HG03139 (cell line): ENCODE results near the gene SAPCD2.

ENCODE experiments used
- ATAC-seq: cut with Tn5 transposase; IDR thresholded peaks from one replicate; pipeline ENCODE4 v1.9.1; 2021; ENCODE audit not compliant: unreplicated experiment

The SAPCD2 gene

DNA sequence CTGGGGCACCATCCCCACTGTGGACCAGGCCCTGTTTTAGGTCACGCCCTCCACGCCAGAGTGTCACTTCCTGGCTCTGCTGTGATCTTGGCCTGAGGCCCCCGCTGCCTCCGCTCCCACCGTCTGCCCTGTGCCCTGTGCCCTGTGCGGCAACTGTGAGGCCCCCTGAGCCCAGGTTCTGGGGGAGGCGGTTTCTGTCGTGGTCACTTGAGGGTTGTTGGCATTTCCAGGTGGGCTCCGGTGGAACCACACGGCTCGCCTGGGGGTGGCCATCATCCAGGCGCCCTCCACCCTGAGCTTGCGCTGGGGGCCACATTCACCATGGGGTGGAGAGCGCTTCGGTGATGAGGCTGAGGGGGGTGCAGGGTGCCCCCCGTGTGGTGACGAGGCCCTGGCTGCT, 37.6 kb upstream of the SAPCD2 start:
- ATAC-seq: no peak

DNA sequence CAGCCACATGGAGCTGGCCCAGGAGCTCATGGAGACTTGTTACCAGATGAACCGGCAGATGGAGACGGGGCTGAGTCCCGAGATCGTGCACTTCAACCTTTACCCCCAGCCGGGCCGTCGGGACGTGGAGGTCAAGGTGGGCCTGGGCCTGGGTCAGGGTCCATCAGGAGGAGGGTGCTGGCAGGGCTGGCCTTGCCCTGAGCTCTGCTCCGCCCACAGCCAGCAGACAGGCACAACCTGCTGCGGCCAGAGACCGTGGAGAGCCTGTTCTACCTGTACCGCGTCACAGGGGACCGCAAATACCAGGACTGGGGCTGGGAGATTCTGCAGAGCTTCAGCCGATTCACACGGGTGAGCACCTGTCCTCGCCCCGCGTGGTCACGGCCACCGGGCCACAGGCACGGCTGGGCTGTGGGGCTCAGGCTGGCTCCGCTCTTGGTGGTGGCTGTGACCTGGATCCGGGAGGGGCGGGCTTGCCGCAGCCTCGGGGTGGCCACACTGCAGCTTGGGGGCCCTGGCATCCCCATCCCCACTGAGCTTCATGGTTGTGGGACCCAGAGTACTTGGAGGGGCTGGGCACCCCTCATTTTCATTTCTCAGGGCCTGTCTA, 37.1 kb upstream of the SAPCD2 start:
- ATAC-seq: no peak

DNA sequence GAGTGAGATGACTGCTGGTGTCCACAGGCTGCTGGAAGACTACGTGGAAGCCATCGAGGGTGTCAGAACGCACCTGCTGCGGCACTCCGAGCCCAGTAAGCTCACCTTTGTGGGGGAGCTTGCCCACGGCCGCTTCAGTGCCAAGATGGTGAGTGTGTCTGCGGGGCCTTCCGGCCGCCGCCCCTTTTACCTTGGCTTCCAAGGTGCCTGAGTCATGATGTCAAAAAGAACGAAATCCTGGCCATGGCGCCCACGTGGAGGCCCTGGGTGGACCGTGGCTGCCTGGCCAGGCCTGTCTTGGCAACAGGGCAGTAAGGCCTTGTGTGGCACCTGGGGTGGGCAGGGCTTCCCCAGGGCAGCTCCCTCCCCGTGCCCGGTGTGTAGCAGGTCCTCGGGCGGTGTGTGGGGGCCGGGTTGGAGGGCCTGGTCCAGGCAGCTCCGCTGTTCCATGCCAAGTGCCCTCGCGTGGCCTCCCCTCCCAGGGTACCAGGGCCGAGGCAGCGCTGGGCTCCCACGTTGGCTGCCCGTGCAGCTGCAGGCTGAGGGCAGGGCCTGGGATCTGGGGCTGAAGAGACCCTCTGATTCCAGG, 36.4 kb upstream of the SAPCD2 start:
- no peak for ATAC-seq

DNA sequence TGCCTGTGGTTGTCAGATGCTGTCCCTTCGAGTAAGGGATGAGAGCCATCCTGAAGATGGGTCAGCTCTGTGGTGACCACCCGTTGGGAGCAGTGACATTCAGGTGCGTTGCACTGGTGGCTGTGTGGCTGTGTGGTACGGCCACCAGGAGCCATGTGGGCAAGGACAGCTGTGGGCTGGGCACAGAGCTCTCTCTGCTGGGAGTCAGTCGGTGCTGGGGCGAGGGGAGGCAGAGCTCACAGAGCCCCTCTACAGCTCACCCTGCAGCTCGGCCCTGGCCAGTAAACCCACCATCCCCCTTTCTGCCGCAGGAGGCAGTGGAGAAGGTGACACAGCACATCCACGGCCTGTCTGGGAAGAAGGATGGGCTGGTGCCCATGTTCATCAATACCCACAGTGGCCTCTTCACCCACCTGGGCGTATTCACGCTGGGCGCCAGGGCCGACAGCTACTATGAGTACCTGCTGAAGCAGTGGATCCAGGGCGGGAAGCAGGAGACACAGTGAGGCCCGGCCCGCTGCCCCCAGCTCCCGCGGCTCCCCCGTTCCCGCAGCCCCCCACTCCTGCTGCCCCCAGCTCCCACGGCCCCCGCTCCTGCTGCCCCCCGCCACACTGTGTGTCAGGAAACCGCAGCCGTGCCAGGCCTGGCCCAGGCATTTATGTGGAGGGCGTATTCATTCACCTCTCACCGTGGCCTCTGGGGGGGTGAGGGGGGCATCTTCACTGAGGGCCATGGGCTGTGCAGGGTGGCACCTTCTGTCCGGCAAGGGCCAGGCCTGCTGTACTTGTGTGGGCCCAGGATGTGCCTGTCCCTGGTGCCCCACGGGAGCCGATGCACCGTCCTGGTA, 35.7 kb upstream of the SAPCD2 start:
- ATAC-seq: no peak

DNA sequence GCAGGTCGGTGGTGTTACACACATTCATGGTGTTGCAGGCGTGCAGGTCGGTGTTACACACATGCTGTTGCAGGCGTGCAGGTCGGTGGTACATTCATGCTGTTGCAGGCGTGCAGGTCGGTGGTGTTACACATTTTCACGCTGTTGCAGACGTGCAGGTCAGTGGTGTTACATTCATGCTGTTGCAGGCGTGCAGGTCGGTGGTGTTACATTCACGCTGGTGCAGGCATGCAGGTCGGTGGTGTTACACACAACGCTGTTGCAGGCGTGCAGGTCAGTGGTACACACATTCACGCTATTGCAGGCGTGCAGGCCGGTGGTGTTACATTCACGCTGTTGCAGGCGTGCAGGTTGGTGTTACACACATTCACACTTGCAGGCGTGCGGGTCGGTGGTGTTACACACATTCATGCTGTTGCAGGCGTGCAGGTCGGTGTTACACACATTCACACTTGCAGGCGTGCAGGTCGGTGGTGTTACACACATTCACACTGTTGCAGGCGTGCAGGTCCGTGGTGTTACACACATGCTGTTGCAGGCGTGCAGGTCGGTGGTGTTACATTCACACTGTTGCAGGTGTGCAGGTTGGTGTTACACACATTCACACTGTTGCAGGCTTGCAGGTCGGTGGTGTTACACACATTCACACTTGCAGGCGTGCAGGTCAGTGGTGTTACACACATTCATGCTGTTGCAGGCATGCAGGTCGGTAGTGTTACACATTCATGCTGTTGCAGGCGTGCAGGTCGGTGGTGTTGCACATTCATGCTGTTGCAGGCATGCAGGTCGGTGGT, 33.0 kb upstream of the SAPCD2 start:
- ATAC-seq: no peak

DNA sequence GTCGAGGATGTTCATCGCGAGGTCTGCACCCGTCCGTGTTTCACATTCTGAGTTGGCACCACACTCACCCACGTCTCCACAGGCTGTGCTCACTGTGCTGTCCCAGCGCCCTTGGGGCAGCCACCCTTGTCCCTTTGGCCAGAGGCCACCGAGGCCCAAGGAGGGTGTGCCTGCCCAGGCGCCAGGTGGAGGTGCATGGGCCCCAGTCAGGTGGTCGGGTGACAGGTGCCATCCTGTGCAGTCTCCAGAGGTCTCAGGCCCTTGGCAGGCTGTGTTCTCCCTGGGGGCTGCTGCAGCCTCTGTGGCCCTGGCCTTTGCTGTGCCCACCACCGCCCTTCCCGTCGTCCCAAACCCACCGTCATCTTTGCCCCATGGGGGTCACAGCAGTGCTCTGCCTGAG, 28.9 kb upstream of the SAPCD2 start:
- ATAC-seq: no peak

DNA sequence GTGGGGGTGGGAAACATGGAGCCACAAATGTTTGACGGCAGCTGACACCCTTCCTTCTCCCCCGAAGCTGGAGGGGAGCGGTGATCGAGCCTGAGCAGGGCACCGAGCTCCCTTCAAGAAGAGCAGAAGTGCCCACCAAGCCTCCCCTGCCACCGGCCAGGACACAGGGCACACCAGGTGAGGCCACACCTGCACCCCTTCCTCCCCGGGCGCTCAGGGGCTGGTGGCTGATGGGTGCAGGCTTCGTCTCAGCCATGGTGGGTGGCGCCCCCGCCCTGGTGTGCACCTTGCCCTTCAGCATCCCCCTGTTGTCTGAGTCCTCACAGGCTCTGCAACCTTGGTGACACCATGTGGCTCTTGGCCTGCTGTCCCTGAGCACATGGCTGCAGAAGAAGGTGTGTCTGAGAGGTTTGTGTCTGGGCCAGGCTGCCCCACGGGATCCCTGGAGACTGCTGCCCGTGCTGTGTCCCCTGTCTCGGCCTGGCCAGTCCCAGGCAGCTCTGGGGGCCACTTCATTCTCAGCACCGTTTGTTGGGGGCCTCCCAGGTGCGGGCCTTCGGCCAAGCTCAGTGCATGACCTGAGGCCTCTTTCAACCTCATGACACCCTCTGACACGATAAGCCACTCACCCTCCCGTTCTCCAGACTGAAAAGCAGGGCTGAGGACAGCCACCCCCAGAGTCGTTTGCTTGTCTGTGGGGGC, 27.6 kb upstream of the SAPCD2 start:
- no peak for ATAC-seq

DNA sequence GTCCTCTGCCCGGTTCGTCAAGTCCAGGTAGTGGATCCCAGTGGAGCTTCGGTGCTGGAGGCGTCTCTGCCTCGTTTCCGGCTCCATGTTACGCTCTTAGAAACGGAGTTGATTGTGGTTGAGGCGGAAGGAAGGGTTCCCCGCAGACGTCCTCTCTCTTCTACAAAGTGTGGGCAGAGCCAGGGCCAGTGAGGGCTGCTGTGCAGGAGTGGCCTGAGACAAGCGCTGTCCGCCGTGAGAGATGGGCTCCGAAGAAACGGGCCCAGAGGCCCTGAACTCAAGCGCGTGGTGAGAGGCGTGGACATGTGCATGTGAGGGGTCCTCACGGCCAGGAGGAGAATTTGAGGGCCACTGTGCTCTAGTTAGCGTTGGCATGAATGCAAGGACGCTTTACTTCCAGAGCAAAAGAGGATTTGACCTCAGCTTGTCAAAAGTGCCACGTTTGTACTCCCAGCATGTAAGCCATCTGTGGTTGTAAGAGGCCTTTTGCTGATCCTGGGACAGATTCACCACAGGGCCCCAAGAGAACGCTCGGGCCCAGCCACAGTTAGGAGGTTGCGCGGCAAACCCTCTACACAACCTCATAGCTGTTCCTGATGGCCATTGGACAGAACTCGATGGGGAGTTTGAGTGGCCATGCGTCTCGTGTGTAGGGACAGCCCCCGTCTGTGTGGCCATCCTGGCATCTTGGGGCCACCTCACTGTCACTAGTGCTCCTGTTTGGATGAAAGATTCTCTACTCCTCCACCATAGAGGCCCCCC, 26.6 kb upstream of the SAPCD2 start:
- ATAC-seq: no peak

DNA sequence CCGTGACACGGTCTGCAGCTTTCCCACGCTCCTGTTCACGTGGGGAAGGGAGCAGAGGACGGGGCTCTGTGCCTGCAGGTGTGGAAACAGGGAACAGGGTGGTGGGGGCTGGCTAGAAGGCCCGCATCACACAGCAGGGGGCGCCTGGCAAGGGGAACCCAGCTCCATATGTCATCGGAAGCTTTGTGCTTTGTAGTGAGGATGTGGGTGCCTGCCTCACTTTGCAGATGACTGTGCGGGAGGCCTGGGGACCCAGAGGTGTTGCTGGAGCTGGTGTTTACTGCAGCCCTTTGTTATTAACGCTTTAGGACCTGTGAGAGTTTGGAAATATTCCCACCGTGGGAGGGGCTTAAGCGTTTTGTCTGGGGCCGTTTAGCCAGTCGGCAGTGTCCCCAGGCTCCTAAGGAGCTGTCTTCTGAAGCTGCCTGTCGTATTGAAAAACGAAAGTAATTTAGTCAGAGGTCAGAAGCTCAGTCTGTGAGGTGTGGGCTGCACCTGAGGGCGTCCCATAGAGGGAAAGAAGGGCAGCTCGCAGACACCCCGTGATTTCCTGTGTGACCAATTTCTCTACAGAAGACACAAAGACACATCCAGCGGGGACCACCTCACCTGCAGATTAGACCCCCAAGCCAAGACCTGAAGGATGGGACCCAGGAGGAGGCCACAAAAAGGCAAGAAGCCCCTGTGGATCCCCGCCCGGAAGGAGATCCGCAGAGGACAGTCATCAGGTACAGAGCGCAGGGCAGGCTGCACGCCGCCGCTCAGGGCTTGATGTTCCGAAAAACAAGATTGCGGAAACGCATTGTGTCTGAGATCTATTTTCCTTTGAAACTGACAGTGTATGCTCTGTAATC, 25.5 kb upstream of the SAPCD2 start:
- ATAC-seq: peak; percentile 60

DNA sequence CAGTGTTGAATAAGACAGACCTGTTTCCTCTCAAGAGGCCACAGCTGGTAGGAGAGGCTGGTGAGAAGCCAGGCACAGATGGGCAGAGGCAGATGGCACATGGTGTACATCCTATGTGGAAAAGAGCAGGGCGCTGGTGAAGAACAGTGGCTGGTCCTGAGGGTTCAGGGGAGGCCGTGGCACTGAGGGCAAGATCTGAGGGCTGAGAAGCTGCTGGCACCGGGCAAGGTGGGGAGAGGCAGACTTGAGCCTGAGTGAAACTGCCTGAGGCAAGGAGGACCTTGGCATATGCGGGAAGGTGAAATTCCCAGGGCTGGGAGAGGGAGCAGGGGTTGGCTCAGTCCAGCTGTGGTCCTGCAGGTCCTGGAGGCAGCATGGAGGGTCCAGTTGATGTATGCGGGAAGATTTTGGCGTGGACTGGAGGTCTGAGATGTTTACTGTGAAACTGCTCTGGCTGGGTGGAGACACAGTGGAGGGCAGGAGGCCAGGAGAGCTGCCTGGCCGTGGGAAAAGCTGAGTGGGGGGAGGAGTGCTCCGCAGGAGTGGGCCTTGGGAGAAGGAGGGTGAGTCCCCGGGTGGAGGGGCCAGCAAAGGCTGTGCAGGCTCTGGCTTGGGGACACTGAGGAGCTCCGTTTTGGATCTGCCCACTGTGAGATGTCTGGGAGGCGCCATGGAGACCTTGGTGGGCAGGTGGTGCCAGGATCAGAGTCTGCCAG, 19.0 kb upstream of the SAPCD2 start:
- ATAC-seq: no peak

DNA sequence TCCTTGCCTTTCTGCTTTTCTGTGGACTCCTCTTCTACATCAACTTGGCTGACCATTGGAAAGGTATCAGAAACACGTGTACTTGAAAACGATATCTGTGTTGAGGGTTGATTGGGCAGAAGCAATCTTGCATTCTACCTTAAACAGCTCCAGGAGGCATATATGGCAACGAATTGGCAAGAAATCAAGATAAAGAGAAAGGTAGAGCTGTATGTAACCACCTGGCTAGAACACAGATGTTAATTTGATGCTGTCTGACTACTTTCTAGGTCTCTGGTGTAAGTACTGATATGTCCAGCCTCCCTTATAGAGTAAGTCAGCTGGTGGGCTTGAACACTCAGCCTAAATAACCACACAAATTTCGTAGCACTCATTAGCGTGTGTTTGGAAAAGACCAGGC, 17.8 kb upstream of the SAPCD2 start:
- ATAC-seq: no peak

DNA sequence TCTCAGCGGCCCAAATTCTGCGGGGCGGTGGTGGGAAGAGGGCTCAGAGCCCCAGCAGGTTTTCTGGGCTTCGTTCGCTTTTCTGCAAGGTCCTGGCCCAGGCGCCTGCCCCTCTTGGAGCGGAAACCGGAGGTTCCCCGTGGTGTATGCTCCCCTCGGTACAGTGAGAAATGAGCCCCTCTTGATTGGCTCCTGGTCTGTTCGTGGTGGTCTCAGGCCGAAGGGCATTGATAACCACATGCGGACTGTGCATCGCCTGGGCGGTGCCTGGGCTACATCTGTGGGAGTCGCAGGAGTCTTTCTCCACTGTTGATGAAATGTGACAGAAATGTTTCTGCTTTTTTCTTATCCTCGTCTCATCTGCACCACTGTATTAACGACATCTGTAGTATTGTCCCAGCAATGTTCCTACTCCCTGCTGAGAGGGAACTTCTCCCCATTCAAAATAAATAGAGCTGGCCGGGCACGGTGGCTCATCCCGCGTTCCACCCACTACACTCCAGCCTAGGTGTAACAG, 17.1 kb upstream of the SAPCD2 start:
- no peak for ATAC-seq

DNA sequence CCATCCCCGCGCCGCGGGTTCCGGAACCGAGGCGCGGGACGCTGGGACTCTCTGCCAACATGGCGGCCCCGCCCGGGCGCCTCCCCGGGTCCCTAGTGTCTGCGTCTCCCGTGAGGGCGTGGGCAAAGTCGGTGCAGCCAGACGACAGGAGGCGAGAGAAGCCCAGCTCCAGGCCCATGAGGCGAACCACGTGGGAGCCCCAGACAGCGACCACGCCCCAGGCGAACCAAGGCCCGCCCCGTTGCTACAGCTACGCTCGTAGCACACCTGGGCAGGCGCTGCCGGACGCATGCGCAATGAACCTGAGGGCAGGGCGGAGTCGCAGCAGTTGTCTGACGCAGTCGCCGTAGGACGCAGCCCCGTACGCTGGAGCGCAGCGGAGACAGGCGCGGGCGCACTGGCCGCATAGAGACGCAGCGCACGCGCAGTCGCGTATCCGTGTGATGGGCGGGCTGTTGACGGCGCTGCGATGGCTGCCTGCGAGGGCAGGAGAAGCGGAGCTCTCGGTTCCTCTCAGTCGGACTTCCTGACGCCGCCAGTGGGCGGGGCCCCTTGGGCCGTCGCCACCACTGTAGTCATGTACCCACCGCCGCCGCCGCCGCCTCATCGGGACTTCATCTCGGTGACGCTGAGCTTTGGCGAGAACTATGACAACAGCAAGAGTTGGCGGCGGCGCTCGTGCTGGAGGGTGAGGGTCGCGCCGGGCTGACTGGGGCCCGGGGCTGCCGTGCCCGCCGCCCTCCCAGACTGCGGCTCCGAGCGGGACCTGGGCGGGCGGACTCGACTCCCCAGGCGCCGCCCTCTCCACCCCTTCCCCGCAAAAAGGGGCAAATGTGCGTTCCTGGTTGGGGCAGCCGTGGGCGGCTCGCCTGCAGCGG, 16.4 kb upstream of the SAPCD2 start, which contains the start of gene MAN1B1:
Gene MAN1B1 (plus strand): TSS at position 455 of the 878 bp plus-strand sequence. CDS start 15 bp downstream, at position 470.
- ATAC-seq: peak; percentile 75

DNA sequence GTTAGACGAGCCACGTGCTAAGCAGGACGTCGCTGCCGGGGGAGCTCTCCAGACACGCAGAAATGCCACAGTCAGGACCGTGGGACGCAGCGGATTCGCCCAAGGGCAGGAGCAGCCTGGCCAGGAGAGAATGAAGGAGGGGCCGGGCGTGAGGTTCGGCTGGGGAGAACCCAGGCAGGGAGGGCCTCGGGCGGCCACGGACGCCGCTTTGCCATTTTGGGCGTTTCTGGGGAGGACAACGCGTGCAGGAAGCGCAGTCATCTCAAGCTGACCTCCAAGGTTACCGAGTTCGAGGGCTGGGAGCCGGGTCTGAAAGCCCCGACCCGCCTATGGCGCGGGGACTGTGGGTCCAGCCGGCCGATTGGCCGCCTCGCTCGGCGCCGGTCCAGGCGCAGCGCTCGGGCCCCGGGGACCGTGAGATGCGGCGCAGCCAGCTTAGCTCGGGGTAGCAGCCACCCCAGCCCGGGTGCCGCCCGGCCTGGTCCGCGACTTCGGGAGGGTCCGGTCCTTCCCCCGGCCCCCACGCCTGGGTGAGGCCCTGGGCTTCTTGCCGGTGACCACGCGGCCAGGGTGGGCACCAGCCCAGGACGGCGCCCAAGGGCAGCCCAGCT, 15.7 kb upstream of the SAPCD2 start:
- ATAC-seq: peak; percentile 1

DNA sequence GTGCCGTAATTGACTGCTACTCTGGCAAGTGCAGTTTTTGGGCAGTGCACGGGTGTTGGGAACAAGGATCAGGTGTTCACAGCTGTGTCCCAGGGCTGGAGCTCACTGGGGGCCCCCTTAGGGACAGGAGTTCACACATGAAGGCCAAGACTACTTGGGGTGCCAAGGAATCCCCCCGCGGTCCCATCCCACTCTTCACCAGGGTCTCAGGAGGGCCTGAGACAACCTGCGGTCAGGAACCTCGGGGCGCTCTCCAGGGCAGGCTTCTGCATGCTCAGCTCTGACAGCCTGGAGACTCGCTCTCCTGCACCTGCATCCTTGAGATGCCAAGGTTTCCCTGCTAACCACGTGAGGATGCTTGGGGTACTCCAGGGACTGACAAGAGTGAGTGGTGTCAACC, 14.2 kb upstream of the SAPCD2 start:
- no peak for ATAC-seq

DNA sequence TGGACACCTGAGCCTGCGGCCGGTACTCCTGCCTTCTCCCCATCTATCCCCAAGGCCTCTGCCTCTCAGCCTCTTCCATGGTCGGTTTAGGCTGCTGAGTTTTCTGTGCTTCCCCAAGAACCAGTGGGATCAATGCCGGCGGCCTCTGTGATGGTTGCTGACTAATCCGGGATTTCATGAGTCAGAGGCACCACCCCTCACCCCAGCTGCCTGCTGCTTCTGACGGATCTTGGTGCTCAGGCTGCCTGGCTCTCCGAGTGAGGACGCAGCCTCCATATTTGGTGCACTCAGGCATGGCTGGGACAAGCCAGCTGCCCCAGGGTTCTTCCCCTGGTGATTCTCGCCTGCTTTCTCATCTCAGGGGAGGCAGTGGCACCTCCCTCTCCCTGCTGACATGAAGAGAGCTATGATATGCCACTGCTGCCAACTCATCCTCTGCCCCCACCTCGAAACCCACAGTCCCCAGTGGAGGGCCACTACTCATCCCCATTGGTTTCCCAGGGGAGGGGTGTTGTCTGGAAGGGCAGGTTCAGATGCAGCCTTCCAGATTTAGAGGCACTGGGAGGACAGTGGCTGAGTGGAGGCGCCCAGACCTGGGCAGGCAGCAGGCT, 13.1 kb upstream of the SAPCD2 start:
- no peak for ATAC-seq
